K562 (cell line): ENCODE measurements around the gene HMGCL. TPM values are rescaled to one million over a fixed set of nuclear protein-coding genes. Genes with fewer than 3 reads are reported as not detected.

Source experiments
- ESRRA ChIP-seq: fragments of 450-650 bp; IDR thresholded peaks from 2 replicates; pipeline ENCODE4 v1.6.1; 2014; ENCODE audit warnings: low read depth, mild to moderate bottlenecking, moderate library complexity, borderline replicate concordance
- HMGN3 ChIP-seq: IDR thresholded peaks from 2 replicates; pipeline ENCODE4 v1.6.1; 2011; ENCODE audit warnings: borderline replicate concordance, low read depth, mild to moderate bottlenecking, mixed read lengths, low read length; ENCODE audit not compliant: insufficient read length; ENCODE audit errors: extremely low read depth
- YBX1 ChIP-seq: fragments of 450-650 bp; IDR thresholded peaks from 2 replicates; pipeline ENCODE4 v1.7.1; 2016; ENCODE audit warnings: mild to moderate bottlenecking
- ZNF165 ChIP-seq: fragments of 250-450 bp; sonication (Bioruptor Pico); IDR thresholded peaks from 2 replicates; pipeline ENCODE4 v1.4.0; 2020; ENCODE audit warnings: borderline replicate concordance
- ZNF274 ChIP-seq: IDR thresholded peaks from 2 replicates; pipeline ENCODE4 v1.6.1; 2011; ENCODE audit warnings: low read depth, mild to moderate bottlenecking, low read length, moderate library complexity, borderline replicate concordance
- polyA plus RNA-seq, 8 experiments: library from polyadenylated mRNA; depleted of rRNA in 4 of 8; stranded (reverse) in 5 of 8; unstranded in 3 of 8; fragments of >200 nt; fragmentation: Nextera tagmentation in 2 of 8; fragmentation: Illumina TruSeq in 1 of 8; extraction: Ambion mirVana in 2 of 8; extraction: Trizol in 1 of 8; gene quantifications; 2 replicates each; pipeline versions ENCODE4 v1.2.1 to v1.2.3, GENCODE V29; 2011 to 2014; ENCODE audit warnings: inconsistent platforms in 1 of 8, missing spikeins in 1 of 8
- total RNA-seq, 7 experiments: library from RNA; depleted of rRNA in 6 of 7; stranded (reverse); fragments of >200 nt in 6 of 7; fragmentation: Illumina TruSeq in 2 of 7; extraction: Trizol in 2 of 7; gene quantifications; 2 replicates each; pipeline versions ENCODE4 v1.2.1 to v1.2.3, GENCODE V29; 2011 to 2021; ENCODE audit warnings: low replicate concordance in 1 of 7
- TF ChIP-seq, protein P1 (sequence below): fragments of 200-800 bp; sonication (Bioruptor generic); IDR thresholded peaks from 2 replicates; pipeline ENCODE4 v1.6.1; 2016; ENCODE audit warnings: missing genetic modification characterization, missing compliant biosample characterization
- TF ChIP-seq, protein P2 (sequence below), 2 experiments: fragments of 450-650 bp in 1 of 2; sonication (generic) in 1 of 2; formaldehyde crosslinking in 1 of 2; IDR thresholded peaks; 2 replicates each; pipeline versions ENCODE4 v1.7.1 to v1.9.0; 2016 to 2022; ENCODE audit warnings: inconsistent platforms in 1 of 2, mild to moderate bottlenecking in 1 of 2, missing genetic modification reagents in 1 of 2
- TF ChIP-seq, protein P3 (sequence below): sonication (generic); formaldehyde crosslinking; IDR thresholded peaks from 2 replicates; pipeline ENCODE4 v1.8.1; 2023; ENCODE audit warnings: mild to moderate bottlenecking, missing genetic modification reagents

The HMGCL gene
- total and polyA plus RNA-seq, 9 of the 15 experiments (the other 6 are each of a cell fraction or from before 2014, with no cell fraction given): 18.0 to 82.2 (median 24.2) TPM

DNA sequence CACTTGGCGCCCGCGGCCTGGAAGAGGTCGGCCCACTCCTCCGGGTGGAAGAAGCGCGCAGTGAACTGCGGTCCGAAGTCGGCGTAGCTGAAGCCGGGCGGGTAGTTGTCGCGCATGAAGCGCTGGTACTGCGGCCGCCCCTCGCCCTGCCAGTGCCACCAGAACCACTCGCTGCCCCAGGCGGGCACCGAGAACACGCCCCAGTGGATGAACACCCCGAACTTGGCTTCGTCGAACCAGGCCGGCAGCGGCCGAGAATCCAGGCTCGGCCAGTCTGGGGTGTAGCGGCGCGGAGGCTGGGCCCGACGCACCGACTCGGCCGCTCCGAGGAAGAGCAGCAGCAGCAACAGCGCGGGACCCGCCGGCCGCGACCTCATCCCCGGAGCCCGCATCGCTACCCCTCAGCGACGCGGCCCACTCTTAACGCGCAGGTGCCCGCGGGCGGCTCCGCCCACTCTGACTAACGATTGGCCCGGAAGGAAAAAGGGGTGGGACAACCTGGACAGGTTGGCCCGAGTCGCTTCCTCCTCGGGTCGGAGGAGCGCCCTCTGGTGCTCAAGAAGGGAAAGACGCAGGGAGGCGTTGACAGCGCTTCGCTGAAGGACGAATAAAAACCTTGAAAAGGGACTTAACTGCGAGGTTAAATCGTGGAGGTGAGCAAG lies 42.8 kb upstream of the HMGCL start, which contains the start of gene FUCA1 (continued):
- TF ChIP-seq, protein P1, sequence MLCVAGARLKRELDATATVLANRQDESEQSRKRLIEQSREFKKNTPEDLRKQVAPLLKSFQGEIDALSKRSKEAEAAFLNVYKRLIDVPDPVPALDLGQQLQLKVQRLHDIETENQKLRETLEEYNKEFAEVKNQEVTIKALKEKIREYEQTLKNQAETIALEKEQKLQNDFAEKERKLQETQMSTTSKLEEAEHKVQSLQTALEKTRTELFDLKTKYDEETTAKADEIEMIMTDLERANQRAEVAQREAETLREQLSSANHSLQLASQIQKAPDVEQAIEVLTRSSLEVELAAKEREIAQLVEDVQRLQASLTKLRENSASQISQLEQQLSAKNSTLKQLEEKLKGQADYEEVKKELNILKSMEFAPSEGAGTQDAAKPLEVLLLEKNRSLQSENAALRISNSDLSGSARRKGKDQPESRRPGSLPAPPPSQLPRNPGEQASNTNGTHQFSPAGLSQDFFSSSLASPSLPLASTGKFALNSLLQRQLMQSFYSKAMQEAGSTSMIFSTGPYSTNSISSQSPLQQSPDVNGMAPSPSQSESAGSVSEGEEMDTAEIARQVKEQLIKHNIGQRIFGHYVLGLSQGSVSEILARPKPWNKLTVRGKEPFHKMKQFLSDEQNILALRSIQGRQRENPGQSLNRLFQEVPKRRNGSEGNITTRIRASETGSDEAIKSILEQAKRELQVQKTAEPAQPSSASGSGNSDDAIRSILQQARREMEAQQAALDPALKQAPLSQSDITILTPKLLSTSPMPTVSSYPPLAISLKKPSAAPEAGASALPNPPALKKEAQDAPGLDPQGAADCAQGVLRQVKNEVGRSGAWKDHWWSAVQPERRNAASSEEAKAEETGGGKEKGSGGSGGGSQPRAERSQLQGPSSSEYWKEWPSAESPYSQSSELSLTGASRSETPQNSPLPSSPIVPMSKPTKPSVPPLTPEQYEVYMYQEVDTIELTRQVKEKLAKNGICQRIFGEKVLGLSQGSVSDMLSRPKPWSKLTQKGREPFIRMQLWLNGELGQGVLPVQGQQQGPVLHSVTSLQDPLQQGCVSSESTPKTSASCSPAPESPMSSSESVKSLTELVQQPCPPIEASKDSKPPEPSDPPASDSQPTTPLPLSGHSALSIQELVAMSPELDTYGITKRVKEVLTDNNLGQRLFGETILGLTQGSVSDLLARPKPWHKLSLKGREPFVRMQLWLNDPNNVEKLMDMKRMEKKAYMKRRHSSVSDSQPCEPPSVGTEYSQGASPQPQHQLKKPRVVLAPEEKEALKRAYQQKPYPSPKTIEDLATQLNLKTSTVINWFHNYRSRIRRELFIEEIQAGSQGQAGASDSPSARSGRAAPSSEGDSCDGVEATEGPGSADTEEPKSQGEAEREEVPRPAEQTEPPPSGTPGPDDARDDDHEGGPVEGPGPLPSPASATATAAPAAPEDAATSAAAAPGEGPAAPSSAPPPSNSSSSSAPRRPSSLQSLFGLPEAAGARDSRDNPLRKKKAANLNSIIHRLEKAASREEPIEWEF: no peak
- no peak for TF ChIP-seq ZNF274
- peak; percentile 86 for TF ChIP-seq ESRRA
- TF ChIP-seq YBX1: no peak
- peak; percentile 69 for TF ChIP-seq HMGN3
- TF ChIP-seq, protein P2, sequence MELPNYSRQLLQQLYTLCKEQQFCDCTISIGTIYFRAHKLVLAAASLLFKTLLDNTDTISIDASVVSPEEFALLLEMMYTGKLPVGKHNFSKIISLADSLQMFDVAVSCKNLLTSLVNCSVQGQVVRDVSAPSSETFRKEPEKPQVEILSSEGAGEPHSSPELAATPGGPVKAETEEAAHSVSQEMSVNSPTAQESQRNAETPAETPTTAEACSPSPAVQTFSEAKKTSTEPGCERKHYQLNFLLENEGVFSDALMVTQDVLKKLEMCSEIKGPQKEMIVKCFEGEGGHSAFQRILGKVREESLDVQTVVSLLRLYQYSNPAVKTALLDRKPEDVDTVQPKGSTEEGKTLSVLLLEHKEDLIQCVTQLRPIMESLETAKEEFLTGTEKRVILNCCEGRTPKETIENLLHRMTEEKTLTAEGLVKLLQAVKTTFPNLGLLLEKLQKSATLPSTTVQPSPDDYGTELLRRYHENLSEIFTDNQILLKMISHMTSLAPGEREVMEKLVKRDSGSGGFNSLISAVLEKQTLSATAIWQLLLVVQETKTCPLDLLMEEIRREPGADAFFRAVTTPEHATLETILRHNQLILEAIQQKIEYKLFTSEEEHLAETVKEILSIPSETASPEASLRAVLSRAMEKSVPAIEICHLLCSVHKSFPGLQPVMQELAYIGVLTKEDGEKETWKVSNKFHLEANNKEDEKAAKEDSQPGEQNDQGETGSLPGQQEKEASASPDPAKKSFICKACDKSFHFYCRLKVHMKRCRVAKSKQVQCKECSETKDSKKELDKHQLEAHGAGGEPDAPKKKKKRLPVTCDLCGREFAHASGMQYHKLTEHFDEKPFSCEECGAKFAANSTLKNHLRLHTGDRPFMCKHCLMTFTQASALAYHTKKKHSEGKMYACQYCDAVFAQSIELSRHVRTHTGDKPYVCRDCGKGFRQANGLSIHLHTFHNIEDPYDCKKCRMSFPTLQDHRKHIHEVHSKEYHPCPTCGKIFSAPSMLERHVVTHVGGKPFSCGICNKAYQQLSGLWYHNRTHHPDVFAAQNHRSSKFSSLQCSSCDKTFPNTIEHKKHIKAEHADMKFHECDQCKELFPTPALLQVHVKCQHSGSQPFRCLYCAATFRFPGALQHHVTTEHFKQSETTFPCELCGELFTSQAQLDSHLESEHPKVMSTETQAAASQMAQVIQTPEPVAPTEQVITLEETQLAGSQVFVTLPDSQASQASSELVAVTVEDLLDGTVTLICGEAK (IDR thresholded peaks at IDR 0.05): no peak
- TF ChIP-seq, protein P2 (CRISPR knock-in tag; IDR thresholded peaks at IDR 0.05): no peak
- TF ChIP-seq, protein P3, sequence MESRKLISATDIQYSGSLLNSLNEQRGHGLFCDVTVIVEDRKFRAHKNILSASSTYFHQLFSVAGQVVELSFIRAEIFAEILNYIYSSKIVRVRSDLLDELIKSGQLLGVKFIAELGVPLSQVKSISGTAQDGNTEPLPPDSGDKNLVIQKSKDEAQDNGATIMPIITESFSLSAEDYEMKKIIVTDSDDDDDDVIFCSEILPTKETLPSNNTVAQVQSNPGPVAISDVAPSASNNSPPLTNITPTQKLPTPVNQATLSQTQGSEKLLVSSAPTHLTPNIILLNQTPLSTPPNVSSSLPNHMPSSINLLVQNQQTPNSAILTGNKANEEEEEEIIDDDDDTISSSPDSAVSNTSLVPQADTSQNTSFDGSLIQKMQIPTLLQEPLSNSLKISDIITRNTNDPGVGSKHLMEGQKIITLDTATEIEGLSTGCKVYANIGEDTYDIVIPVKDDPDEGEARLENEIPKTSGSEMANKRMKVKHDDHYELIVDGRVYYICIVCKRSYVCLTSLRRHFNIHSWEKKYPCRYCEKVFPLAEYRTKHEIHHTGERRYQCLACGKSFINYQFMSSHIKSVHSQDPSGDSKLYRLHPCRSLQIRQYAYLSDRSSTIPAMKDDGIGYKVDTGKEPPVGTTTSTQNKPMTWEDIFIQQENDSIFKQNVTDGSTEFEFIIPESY: peak; percentile 81
- TF ChIP-seq ZNF165 (CRISPR knock-in tag): no peak
